HG03159 (cell line): Measurements from ENCODE around the gene TBXA2R.
"Not testable (repeated sequence)": the region's sequence is repeated elsewhere in the genome, so short reads cannot be mapped to it uniquely, and the experiment has no call there.

Source experiments
- ATAC-seq: cut with Tn5 transposase; IDR thresholded peaks from one replicate; pipeline ENCODE4 v1.9.1; 2021; ENCODE audit warnings: mild to moderate bottlenecking, moderate library complexity; ENCODE audit not compliant: unreplicated experiment

The TBXA2R gene

GRCh38 chr19:3584036-3584802 is 22.5 kb downstream of the TBXA2R start:
- not testable (repeated sequence) for ATAC-seq

- ATAC-seq: not testable (repeated sequence)
Measured at GRCh38 chr19:3581792-3582191, 24.9 kb downstream of the TBXA2R start.

GRCh38 chr19:3580156-3580934 is 26.3 kb downstream of the TBXA2R start:
- no peak for ATAC-seq

GRCh38 chr19:3578390-3578789 is 28.3 kb downstream of the TBXA2R start:
- no peak for ATAC-seq

GRCh38 chr19:3577723-3578344 is 28.8 kb downstream of the TBXA2R start:
- no peak for ATAC-seq

- no peak for ATAC-seq
Measured at GRCh38 chr19:3576696-3577443, 29.8 kb downstream of the TBXA2R start.

GRCh38 chr19:3575949-3576673 is 30.6 kb downstream of the TBXA2R start:
- ATAC-seq: no peak

- no peak for ATAC-seq
Measured at GRCh38 chr19:3575260-3575741, 31.4 kb downstream of the TBXA2R start.

- ATAC-seq: no peak
Measured at GRCh38 chr19:3573858-3574637, 32.6 kb downstream of the TBXA2R start.

- peak; percentile 11 for ATAC-seq
Measured at GRCh38 chr19:3573162-3573857, 33.4 kb downstream of the TBXA2R start.

- ATAC-seq: peak; percentile 1
Measured at GRCh38 chr19:3572855-3573161, 33.9 kb downstream of the TBXA2R start, which contains the start of gene HMG20B. HMG20B (plus strand) TSS chr19:3572944; CDS start chr19:3573310, 366 bp downstream.

- peak; percentile 91 for ATAC-seq
Measured at GRCh38 chr19:3572132-3572854, 34.4 kb downstream of the TBXA2R start.

- no peak for ATAC-seq
Measured at GRCh38 chr19:3570606-3571011, 36.1 kb downstream of the TBXA2R start.

GRCh38 chr19:3570042-3570441 is 36.6 kb downstream of the TBXA2R start:
- ATAC-seq: not testable (repeated sequence)

- no peak for ATAC-seq
Measured at GRCh38 chr19:3565139-3565538, 41.5 kb downstream of the TBXA2R start.

GRCh38 chr19:3563709-3564524 is 42.8 kb downstream of the TBXA2R start:
- ATAC-seq: no peak
